Urinary bladder (tissue), 4 donors: ENCODE data around the gene RGS6. TPM values are rescaled to one million over a fixed set of nuclear protein-coding genes. Genes with fewer than 3 reads are reported as not detected.

ENCODE experiments used
- DNase-seq: peaks from one replicate; pipeline ENCODE4 v3.0.0-alpha.2; 2015; ENCODE audit errors: extremely low spot score
- H3K27ac ChIP-seq: one replicate; pipeline ENCODE4 v1.5.1; 2013; ENCODE audit warnings: low read depth, mild to moderate bottlenecking, moderate library complexity
- H3K36me3 ChIP-seq: one replicate; pipeline ENCODE4 v1.6.1; 2013; ENCODE audit warnings: mild to moderate bottlenecking, moderate library complexity; ENCODE audit not compliant: insufficient read depth
- H3K4me1 ChIP-seq: one replicate; pipeline ENCODE4 v1.6.1; 2013; ENCODE audit warnings: mild to moderate bottlenecking, moderate library complexity; ENCODE audit not compliant: insufficient read depth
- H3K4me3 ChIP-seq: one replicate; pipeline ENCODE4 v1.5.1; 2013; ENCODE audit warnings: low read depth, low read length
- WGBS: extraction: QIAGEN DNeasy Blood & Tissue Kit; methylation state at CpG from one replicate; pipeline ENCODE4 v1.1.7; 2013; 5-methylcytosine and 5-hydroxymethylcytosine counted together
- polyA plus RNA-seq: library from polyadenylated mRNA; stranded (reverse); fragments of 200-250 nt; gene quantifications from one replicate; pipeline ENCODE4 v1.2.3, GENCODE V29; 2013
- total RNA-seq: library from RNA; depleted of rRNA; stranded (reverse); fragments of >200 nt; gene quantifications from one replicate; pipeline ENCODE4 v1.2.3, GENCODE V29; 2014
- donor health status: healthy with polysubstance abuse.
- donor health status: healthy.

The RGS6 gene
- total and polyA plus RNA-seq, 2 donors: 0.65 to 3.3 TPM

DNA sequence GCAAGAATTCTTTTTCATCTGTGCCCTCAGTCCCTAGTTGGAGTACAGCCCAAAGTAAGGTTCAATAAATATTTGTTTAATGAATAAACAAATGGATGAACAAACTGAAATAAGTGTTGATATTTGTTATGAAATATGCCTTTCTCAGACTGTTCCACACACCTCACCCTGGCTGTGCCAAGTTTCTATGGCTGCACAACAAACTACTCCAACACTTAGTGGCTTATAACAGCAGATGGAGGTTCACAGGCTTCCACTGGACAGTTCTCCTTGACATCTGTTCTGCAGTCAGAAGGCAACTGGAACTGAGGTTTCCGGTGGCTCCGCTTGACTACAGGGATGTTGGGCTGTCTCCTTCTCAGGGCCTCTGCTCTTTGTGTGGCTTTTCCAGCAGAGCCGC, 197.1 kb downstream of the RGS6 start:
- no peaks in the 10 kb centered on the region for H3K36me3 ChIP-seq
- H3K27ac ChIP-seq: no peak overlapping the region
- DNase-seq: no peak
- H3K4me3 ChIP-seq: no peak overlapping the region
- 66% methylated on average over 3 of the region's 3 CpGs for WGBS
- no peaks in the 10 kb centered on the region for H3K4me1 ChIP-seq

DNA sequence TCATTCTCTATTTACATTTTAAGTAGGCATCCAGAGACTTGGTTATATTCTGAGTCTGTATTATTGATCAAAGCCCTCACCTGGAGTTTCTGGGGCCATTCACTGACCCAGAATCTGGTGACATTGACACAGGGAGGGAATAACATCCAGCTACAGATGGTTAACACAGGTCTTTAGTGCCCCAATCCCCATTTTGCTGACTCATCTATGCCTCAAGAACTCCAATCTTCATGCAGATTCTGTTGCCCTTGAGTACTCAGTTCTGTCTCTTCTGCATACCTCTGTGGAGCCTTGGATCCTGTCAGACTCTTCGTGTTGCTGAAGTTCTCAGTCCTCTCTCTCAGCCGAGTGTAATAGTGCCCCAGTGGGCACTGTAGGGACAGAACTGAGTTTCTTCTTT, 208.9 kb downstream of the RGS6 start:
- Histone ChIP-seq H3K36me3 (no peaks in the 10 kb centered on the region), H3K4me3 (no peak overlapping the region), H3K27ac (no peak overlapping the region), H3K4me1 (no peaks in the 10 kb centered on the region)
- 86% methylated on average over 2 of the region's 2 CpGs for WGBS
- DNase-seq: no peak

DNA sequence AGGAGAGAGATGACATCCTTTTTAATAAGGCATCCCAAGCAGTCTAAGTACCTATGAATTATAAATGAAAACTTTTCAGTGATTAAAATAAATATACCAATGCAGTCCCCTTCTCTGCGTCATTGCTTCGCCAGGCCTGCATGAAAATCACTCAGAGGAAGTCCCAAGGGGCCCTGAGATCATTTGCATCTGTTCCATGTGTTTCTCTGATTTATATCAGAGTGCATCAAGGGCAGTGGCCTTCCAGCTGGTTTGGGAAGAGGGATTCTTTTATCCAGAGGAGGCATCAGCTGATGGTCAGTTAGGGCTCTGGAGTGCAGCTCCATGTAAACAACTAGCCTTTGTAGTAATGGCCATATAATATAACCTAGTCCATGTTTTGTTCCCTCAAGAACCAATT, 210.1 kb downstream of the RGS6 start:
- Histone ChIP-seq H3K4me1 (no peaks in the 10 kb centered on the region), H3K27ac (no peak overlapping the region), H3K36me3 (no peaks in the 10 kb centered on the region), H3K4me3 (no peak overlapping the region)
- DNase-seq: no peak
- WGBS: 87% methylated on average over 2 of the region's 2 CpGs

DNA sequence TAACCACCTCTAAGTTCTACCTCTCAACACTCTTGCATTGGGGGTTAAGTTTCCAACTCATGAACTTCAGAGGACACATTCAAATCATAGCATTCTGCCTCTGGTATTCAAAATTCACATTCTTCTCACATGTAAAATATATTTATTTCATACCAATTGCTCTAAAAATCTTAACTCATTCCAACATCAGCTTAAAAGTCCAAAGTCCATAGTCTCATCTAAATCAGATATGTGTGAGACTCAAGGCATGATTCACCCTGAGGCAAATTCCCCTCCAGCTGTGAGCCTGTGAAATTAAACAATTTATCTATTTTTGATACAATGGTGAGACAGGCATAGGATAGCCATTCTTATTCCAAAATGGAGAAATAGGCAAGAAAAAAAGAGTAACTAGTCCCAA, 214.0 kb downstream of the RGS6 start:
- H3K36me3 ChIP-seq: no peaks in the 10 kb centered on the region
- no peaks in the 10 kb centered on the region for H3K4me1 ChIP-seq
- no peak for DNase-seq
- no peak overlapping the region for H3K27ac ChIP-seq
- no peak overlapping the region for H3K4me3 ChIP-seq

DNA sequence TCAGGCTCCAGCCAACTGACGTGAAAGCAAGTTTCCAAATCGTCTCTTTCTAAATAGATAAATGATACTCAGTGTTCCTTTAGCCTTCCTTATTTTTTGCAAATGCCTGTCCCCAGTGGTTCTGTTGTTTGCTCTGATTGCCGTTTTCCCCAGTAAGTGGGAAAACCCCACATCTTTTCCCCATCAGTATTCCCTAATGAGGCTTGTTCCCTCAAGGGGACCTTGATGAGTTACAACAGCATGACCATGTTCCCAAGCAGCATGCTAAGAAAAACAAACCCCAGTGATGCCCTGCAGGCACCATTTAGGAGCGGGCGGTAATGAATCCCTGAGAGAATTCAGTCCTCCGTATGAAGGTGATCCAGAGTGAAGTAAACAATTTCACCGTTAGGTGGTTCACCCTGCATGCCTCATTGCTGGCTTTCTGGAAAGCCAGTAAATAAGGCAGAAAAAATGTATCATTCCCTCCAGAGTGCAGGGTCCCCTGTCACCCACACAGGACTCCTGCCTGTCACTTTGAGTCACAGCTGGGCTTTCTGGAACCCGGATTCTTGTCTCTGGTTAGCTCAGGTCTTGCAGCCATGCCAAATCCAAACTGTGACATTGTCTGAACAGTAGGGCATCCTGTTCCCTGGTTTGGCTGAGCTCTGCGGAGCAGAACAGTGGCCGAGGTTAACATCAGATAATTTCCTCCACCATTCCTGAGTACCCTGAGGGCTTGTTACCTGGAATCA, 222.6 kb downstream of the RGS6 start:
- WGBS: 87% methylated on average over 10 of the region's 10 CpGs
- H3K4me1 ChIP-seq: no peaks in the 10 kb centered on the region
- no peak for DNase-seq
- no peak overlapping the region for H3K27ac ChIP-seq
- H3K36me3 ChIP-seq: no peaks in the 10 kb centered on the region
- H3K4me3 ChIP-seq: no peak overlapping the region

DNA sequence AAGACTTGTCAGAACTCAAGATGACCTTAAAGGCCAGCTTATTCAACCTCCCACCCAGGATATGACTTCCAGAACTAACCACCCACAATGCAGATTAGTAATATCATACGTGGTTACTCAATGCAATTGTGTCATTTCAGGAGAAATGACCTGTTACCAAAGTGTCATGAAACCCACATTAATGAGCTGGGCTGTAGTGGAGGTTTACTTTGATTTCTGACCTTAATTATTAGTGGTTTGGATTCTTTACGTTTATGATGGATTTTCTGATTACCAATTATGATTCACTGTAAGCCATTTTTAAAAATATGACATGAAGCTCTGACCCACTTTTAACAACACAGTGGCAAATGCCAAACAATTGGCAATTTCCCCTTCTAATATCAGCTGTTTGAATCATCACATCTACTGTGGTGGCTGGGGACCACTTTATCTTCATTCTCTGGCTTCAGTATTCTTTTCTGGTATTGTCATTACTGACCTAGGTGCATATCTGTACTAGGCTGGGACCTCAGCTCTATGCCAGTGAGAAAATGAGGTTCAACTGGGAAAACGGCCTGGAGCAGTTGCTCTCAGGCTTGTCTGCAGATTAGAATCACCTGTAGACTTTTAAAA, 223.3 kb downstream of the RGS6 start:
- Histone ChIP-seq H3K4me1 (no peaks in the 10 kb centered on the region), H3K27ac (no peak overlapping the region), H3K4me3 (no peak overlapping the region), H3K36me3 (no peaks in the 10 kb centered on the region)
- WGBS: 72% methylated on average over 3 of the region's 3 CpGs
- no peak for DNase-seq

DNA sequence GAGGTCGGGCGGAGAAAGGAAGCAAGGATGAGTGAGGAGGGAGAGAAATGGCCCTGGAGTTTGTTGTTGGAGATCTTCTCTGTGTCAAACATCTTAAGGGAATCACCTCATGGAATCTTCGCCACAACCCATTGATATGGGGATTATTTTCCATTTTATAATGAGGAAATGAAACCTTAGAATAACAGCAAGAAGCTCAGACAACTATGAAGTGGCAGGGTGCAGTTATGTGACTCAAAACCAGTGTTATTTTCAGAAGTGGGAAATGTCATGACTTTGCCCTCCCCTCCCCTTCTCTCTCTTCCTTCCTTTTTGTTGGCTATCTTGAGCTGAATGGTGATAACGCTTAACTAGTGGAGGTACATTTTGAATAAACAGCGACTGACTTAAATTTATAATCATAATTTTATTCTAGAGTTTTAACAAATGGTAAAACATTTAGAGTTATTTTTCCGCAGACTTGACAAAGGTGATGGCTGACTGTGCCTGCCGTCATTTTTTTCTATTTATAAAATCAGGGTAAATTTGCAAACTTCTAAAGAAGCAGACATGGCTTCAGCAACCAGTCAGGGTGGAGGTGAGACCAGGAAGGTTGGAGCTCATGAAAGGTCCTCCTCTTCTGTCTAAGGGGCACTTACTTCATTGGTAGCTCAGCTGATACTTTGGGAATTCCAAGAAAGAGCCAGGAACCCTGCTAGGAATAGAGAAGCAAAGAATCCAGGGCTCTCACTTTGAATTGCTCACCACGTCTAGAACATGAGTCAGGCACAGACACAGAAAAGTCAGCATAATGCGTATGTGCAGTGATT, 232.4 kb downstream of the RGS6 start:
- no peak overlapping the region for H3K4me3 ChIP-seq
- 74% methylated on average over 9 of the region's 9 CpGs for WGBS
- no peaks in the 10 kb centered on the region for H3K4me1 ChIP-seq
- H3K36me3 ChIP-seq: no peaks in the 10 kb centered on the region
- no peak for DNase-seq
- H3K27ac ChIP-seq: no peak overlapping the region

DNA sequence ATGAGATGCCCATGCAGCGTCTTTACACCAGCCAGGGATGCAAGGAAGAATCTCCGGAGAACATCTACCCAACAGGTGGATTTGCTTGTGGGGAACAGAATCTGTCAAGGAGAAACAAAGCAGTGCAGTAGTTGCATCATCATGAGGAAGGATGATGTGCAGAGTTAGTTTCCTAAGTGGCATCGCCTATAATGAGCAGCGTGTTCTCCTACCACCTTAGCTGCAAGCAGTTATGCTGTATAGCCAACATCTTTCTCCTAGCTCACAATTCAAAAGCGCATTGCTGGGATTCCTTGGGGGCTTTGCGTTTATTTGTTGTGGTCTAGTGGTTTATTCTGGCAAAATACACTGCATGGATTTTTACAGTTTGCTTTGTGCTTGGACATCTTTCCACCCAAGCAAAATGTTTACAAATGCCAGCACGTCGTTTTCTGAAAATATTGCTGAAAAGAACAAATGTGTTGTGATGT, 233.0 kb downstream of the RGS6 start:
- no peaks in the 10 kb centered on the region for H3K4me1 ChIP-seq
- DNase-seq: no peak
- H3K4me3 ChIP-seq: no peak overlapping the region
- no peaks in the 10 kb centered on the region for H3K36me3 ChIP-seq
- 58% methylated on average over 8 of the region's 8 CpGs for WGBS
- no peak overlapping the region for H3K27ac ChIP-seq

DNA sequence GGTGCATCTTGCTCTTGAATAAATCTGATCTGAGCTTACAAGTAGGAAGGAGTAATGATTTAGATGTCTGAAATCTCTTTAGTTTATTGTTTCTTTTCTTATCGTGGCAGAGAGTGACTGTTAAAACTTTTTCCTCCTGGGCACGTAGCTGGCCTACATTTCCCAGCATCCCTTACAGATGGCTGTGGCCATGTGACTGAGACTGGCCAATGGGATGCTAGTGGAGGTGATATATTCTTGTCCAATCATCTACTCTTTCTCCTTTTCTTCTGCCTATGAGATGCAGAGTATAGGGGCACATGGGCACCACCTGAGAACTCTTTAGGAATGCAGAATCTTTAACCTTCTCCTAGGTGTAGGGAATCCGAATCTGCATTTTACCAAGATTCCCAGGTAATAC, 237.3 kb downstream of the RGS6 start:
- WGBS: 65% methylated on average over 3 of the region's 3 CpGs
- no peak for DNase-seq
- no peaks in the 10 kb centered on the region for H3K4me1 ChIP-seq
- H3K36me3 ChIP-seq: no peaks in the 10 kb centered on the region
- no peak overlapping the region for H3K4me3 ChIP-seq
- no peak overlapping the region for H3K27ac ChIP-seq

DNA sequence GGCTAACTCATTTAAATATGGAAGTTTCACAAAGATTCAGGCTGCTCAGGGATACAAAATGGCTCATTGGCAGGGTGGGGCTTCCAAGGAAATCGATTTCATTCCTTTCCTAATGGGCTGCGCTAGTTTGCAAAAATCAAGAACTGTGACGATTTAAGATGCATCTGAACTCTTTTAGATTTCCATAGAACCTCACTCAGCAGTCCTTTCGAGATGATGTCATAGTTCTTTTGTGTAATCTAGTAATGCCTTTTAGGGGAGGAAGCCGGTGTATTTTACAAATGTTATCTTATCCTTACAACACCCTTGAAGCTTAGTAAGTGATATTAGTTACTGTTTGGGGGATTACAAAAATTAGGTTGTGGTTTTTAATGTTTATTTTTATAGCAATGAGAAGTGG, 239.8 kb downstream of the RGS6 start:
- WGBS: 84% methylated on average over 5 of the region's 5 CpGs
- Histone ChIP-seq H3K36me3 (no peaks in the 10 kb centered on the region), H3K4me3 (no peak overlapping the region), H3K27ac (no peak overlapping the region), H3K4me1 (no peaks in the 10 kb centered on the region)
- DNase-seq: no peak

DNA sequence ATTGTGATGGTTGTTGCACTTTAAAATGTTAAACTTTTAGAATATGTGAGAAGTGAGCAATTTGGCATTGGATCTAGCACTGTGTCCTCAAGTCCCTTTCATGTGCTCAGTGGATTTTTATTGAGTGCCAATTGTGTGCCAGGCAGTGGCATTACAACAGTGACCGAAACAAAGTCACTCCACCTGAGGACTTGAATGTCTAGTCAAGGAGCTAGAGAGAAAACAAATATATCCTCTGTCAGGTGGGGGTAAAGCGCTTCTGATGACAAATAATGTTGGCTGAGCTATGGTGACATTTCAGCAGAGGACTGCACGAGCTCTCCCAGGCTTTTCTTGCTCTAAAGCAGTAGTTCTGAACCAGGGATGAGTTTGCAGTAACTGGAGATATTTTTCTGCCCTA, 240.4 kb downstream of the RGS6 start:
- no peaks in the 10 kb centered on the region for H3K4me1 ChIP-seq
- H3K4me3 ChIP-seq: no peak overlapping the region
- no peak for DNase-seq
- H3K27ac ChIP-seq: no peak overlapping the region
- H3K36me3 ChIP-seq: no peaks in the 10 kb centered on the region
- WGBS: 84% methylated on average over 3 of the region's 3 CpGs

DNA sequence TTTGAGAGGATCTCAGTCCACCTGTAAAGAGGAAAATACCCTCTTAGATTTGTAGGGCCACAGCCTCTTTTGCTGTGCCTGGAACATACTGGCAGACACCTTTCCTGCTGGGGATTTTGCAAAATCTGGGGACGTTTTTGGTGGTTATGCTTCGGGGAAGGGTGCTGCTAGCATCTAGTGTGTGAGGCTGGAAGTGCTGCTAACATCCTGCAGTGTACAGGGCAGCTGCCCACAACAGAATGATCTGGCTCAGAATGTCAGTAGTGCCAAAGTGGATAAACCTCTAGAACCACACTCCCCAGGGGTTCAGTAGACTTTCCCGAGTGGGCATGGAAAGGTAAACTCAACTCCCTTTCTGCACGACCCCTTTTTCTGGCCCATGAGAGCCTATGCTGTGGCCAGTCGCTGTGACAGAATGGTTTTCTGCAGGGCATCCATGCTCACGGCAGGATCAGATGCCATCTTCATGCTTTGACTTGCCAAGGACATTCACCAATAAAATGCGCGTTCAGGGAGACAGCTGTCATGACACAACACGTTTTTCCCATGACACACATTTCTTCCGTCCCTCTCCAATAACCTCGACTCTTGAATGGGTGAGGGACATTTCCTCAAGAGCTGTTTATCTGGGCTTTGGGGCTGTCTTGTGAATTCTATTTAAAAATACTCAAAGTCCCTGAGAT, 240.9 kb downstream of the RGS6 start:
- Histone ChIP-seq H3K27ac (no peak overlapping the region), H3K36me3 (no peaks in the 10 kb centered on the region), H3K4me1 (no peaks in the 10 kb centered on the region), H3K4me3 (no peak overlapping the region)
- 72% methylated on average over 11 of the region's 11 CpGs for WGBS
- no peak for DNase-seq

DNA sequence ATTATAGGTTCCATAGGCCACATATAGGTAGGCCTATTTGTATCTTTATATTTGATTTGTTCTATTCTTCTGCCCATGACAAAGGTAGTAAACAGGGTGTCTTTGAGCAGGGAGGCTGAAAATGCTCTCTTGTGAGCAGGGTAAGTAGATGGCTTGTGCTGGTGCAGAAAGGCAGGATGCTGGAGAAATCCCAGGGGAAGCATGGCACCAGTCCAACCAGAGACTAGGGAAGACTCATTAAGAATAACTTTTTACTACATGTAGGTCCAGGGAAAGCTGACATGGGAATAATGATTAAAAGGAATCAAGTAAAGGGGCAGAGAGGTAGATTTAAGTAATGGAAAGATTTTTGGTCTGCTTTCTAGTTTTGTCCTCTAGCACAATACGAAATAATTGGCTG, 245.0 kb downstream of the RGS6 start:
- Histone ChIP-seq H3K36me3 (no peaks in the 10 kb centered on the region), H3K4me3 (no peak overlapping the region), H3K27ac (no peak overlapping the region), H3K4me1 (no peaks in the 10 kb centered on the region)
- WGBS: 64% methylated on average over 1 of the region's 1 CpG
- DNase-seq: no peak
